Neural crest cell (in vitro differentiated cells): ENCODE data around the gene PCP4L1. TPM values are rescaled to one million over a fixed set of nuclear protein-coding genes. Genes with fewer than 3 reads are reported as not detected.

Experiments used
- DNase-seq: peaks from one replicate; pipeline ENCODE4 v3.0.0; 2021; ENCODE audit warnings: low read depth, mixed read lengths, low spot score
- H3K27ac Mint-ChIP-seq: one replicate; pipeline ENCODE4 v1.8.0; 2021; ENCODE audit warnings: mild to moderate bottlenecking, mixed read lengths; ENCODE audit not compliant: unreplicated experiment
- H3K27me3 Mint-ChIP-seq: 2 replicates; pipeline ENCODE4 v1.8.0; 2021; ENCODE audit warnings: low read depth, mild to moderate bottlenecking, mixed read lengths
- H3K36me3 Mint-ChIP-seq: 2 replicates; pipeline ENCODE4 v1.8.0; 2021; ENCODE audit warnings: low read depth, mild to moderate bottlenecking, mixed read lengths
- H3K4me1 Mint-ChIP-seq: 2 replicates; pipeline ENCODE4 v1.8.0; 2021; ENCODE audit warnings: mixed read lengths
- H3K4me3 Mint-ChIP-seq: one replicate; pipeline ENCODE4 v1.8.0; 2021; ENCODE audit warnings: mild to moderate bottlenecking, mixed read lengths
- H3K9me3 Mint-ChIP-seq: 2 replicates; pipeline ENCODE4 v1.8.0; 2021; ENCODE audit warnings: mixed read lengths
- microRNA-seq: library from miRNA; unstranded; fragments of <30 nt; microRNA quantifications from one replicate; pipeline ENCODE4, GENCODE V29; 2020
- total RNA-seq: library from RNA; stranded (reverse); gene quantifications from 2 replicates; pipeline ENCODE4 v1.2.1, GENCODE V29; 2021
- TF ChIP-seq, protein P1 (sequence below): fragments of 200-600 bp; sonication (generic); conservative IDR thresholded peaks from 2 replicates; pipeline ENCODE4 v1.5.0; 2021; ENCODE audit warnings: antibody characterized with exemption, mild to moderate bottlenecking

PCP4L1 gene
- total RNA-seq, 1 donor from 2014 or later, result 0.16 TPM

DNA sequence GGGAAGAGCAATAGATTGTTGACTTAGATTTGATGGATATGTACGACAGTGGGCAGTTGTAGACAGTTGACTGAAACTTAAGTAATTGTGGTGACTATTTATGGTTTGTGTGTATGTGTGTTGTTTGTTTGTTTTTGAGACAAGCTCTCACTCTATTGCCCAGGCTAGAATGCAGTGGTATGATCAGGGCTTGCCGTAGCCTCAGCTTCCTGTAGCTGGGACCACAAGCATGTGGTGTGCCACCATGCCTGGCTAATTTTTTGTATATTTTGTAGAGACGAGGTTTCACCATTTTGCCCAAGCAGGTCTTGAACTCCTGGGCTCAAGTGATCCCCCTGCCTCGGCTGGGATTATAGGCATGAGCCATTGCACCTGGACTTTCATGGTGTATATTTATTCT, 65.5 kb downstream of the PCP4L1 start:
- H3K4me3 Mint-ChIP-seq, result no peak overlapping the region
- H3K27ac Mint-ChIP-seq, result no peak overlapping the region
- TF ChIP-seq, protein P1, sequence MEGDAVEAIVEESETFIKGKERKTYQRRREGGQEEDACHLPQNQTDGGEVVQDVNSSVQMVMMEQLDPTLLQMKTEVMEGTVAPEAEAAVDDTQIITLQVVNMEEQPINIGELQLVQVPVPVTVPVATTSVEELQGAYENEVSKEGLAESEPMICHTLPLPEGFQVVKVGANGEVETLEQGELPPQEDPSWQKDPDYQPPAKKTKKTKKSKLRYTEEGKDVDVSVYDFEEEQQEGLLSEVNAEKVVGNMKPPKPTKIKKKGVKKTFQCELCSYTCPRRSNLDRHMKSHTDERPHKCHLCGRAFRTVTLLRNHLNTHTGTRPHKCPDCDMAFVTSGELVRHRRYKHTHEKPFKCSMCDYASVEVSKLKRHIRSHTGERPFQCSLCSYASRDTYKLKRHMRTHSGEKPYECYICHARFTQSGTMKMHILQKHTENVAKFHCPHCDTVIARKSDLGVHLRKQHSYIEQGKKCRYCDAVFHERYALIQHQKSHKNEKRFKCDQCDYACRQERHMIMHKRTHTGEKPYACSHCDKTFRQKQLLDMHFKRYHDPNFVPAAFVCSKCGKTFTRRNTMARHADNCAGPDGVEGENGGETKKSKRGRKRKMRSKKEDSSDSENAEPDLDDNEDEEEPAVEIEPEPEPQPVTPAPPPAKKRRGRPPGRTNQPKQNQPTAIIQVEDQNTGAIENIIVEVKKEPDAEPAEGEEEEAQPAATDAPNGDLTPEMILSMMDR, result no peak
- DNase-seq, result no peak
- peaks cover 10% of the 10 kb centered on the region for H3K4me1 Mint-ChIP-seq
- no peaks in the 10 kb centered on the region for H3K9me3 Mint-ChIP-seq
- peaks cover 3% of the 10 kb centered on the region for H3K36me3 Mint-ChIP-seq
- H3K27me3 Mint-ChIP-seq, result no peaks in the 10 kb centered on the region

DNA sequence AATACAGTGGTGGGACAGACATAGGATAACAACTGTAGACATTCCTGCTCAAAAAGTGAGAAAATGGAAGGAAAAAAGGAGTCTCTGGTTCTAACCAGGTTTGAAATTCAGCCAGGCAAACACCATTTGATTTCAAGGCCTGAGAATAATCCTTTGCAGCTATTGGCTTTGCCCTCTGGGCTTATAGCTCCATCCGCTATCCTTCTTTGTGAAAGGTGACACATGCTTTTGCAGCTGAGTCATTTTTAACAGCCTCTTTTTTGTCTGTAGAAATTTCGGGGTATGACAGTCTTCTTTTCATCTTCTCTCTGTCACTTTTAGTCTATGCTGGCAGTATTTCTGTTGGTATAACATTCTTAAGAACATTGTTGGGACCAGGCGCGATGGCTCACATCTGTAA, 71.8 kb downstream of the PCP4L1 start:
- TF ChIP-seq, protein P1, result no peak
- Mint-ChIP-seq H3K4me3 (no peak overlapping the region), H3K4me1 (peaks cover 4% of the 10 kb centered on the region), H3K9me3 (no peaks in the 10 kb centered on the region), H3K36me3 (peaks cover 20% of the 10 kb centered on the region), H3K27ac (no peak overlapping the region), H3K27me3 (no peaks in the 10 kb centered on the region)
- no peak for DNase-seq

DNA sequence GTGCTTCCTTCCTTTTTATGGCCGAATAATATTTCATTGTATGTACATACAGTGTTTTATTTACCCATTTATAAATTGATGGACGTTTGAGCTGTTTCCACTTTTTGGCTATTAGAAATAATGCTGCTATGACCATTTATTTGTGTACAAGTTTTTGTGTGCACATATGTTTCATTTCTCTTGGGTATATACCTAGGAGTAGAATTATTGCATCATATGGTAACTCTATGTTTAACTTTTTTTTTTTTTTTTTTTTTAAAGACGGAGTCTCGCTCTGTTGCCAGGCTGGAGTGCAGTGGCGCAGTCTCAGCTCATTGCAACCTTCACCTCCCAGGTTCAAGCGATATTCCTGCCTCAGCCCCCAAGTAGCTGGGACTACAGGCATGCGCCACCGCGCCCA, 74.6 kb downstream of the PCP4L1 start:
- Mint-ChIP-seq H3K36me3 (peaks cover 20% of the 10 kb centered on the region), H3K27me3 (no peaks in the 10 kb centered on the region), H3K4me1 (peaks cover 4% of the 10 kb centered on the region), H3K27ac (no peak overlapping the region), H3K4me3 (no peak overlapping the region), H3K9me3 (no peaks in the 10 kb centered on the region)
- TF ChIP-seq, protein P1, result no peak
- no peak for DNase-seq

Small RNA genes lying within 50 kb of the gene (microRNA-seq; reads per million reads assigned to microRNA genes)
- not detected for gene MIR5187

Other genes with a start within 250 kb of the PCP4L1 start
- gene F11R, start 237.6 kb upstream of the PCP4L1 start, total RNA-seq, result 3.5 and 6.4 TPM in 2 replicates
- gene TSTD1, start 219.8 kb upstream of the PCP4L1 start, total RNA-seq, result 6.7 and 7.2 TPM in 2 replicates
- gene USF1, start 212.8 kb upstream of the PCP4L1 start, total RNA-seq, result 87.7 and 89.5 TPM in 2 replicates
- gene ARHGAP30, start 188.9 kb upstream of the PCP4L1 start, total RNA-seq, result not detected in 2 replicates
- gene NECTIN4, start 169.2 kb upstream of the PCP4L1 start, total RNA-seq, result not detected in 2 replicates
- 8.0 and 9.1 TPM in 2 replicates for gene KLHDC9, start 160.4 kb upstream of the PCP4L1 start, total RNA-seq
- 90.0 and 99.5 TPM in 2 replicates for gene PFDN2, start 140.7 kb upstream of the PCP4L1 start, total RNA-seq
- gene NIT1, start 140.6 kb upstream of the PCP4L1 start, total RNA-seq, result 48.6 and 53.9 TPM in 2 replicates
- gene DEDD, start 126.1 kb upstream of the PCP4L1 start, total RNA-seq, result 35.1 and 36.2 TPM in 2 replicates
- gene UFC1, start 104.8 kb upstream of the PCP4L1 start, total RNA-seq, result 77.2 and 80.9 TPM in 2 replicates
- gene USP21, start 99.2 kb upstream of the PCP4L1 start, total RNA-seq, result 41.6 and 45.2 TPM in 2 replicates
- 48.3 and 48.6 TPM in 2 replicates for gene PPOX, start 92.3 kb upstream of the PCP4L1 start, total RNA-seq
- 50.6 and 53.2 TPM in 2 replicates for gene B4GALT3, start 81.2 kb upstream of the PCP4L1 start, total RNA-seq
- gene ADAMTS4, start 59.7 kb upstream of the PCP4L1 start, total RNA-seq, result 4.6 and 4.8 TPM in 2 replicates
- gene NDUFS2, start 56.4 kb upstream of the PCP4L1 start, total RNA-seq, result 106 and 108 TPM in 2 replicates
- 0.93 and 1.6 TPM in 2 replicates for gene FCER1G, start 43.5 kb upstream of the PCP4L1 start, total RNA-seq
- gene APOA2, start 35.1 kb upstream of the PCP4L1 start, total RNA-seq, result not detected in 2 replicates
- gene TOMM40L, start 32.7 kb upstream of the PCP4L1 start, total RNA-seq, result 17.2 and 17.9 TPM in 2 replicates
- not detected in 2 replicates for gene NR1I3, start 20.5 kb upstream of the PCP4L1 start, total RNA-seq
- 50.2 and 51.3 TPM in 2 replicates for gene MPZ, start 51.2 kb downstream of the PCP4L1 start, total RNA-seq
- gene SDHC, start 55.6 kb downstream of the PCP4L1 start, total RNA-seq, result 193 and 200 TPM in 2 replicates
- gene CFAP126, start 109.1 kb downstream of the PCP4L1 start, total RNA-seq, result not detected in 2 replicates
- gene FCGR2A, start 246.7 kb downstream of the PCP4L1 start, total RNA-seq, result not detected in 2 replicates